GM19438 (cell line): ENCODE data around the gene DUSP15.
"Not testable (repeated sequence)": the region's sequence is repeated elsewhere in the genome, so short reads cannot be mapped to it uniquely, and the experiment has no call there.

Experiments
- ATAC-seq: cut with Tn5 transposase; IDR thresholded peaks from one replicate; pipeline ENCODE4 v1.9.1; 2021; ENCODE audit warnings: low read depth; ENCODE audit not compliant: unreplicated experiment

Gene DUSP15, protein sequence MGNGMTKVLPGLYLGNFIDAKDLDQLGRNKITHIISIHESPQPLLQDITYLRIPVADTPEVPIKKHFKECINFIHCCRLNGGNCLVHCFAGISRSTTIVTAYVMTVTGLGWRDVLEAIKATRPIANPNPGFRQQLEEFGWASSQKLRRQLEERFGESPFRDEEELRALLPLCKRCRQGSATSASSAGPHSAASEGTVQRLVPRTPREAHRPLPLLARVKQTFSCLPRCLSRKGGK

DNA sequence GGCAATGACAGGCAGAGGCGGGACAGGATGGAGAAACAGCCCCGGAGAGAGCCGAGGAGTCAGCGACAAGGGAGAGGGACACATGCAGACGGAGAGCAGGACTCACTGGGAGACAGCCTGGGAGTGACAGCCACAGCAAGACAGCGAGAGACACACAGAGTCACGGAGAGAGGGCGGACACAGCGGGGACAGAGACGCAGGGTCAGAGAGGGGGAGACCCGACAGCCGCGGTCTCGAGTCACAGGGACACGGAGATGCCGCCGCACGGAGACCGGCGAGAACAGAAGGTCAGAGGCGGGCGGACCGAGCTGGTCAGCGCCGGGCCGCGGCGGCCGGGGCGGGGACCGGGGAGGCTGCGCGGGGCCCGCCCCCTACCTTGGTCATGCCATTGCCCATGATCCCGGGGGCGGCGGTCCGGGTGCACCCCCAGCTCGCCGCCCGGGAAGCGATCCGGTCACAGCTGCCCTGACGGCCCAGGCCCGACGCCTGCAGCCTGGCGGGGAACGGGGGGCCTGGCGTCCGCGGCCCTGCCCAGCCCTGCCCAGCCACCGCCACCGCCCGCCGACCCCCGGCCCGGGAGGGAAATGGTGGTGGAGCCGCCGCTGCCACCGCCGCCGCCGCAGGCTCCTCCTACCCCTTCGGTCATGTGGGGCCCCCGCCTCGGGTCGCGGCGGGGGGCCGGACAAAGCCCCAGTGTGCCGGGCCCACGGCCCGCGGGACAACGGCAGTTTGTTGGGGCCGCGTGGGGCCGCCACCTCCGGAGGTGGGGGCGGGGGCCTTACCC, at the start of gene DUSP15, which contains the start of gene TTLL9:
DUSP15 (minus strand) TSS at position 586 of the 784 bp plus-strand sequence; CDS start at position 396, 190 bp downstream.
TTLL9 (plus strand) TSS at position 693 of the 784 bp plus-strand sequence. CDS start 493 bp downstream, outside the sequence.
- no peak for ATAC-seq

DNA sequence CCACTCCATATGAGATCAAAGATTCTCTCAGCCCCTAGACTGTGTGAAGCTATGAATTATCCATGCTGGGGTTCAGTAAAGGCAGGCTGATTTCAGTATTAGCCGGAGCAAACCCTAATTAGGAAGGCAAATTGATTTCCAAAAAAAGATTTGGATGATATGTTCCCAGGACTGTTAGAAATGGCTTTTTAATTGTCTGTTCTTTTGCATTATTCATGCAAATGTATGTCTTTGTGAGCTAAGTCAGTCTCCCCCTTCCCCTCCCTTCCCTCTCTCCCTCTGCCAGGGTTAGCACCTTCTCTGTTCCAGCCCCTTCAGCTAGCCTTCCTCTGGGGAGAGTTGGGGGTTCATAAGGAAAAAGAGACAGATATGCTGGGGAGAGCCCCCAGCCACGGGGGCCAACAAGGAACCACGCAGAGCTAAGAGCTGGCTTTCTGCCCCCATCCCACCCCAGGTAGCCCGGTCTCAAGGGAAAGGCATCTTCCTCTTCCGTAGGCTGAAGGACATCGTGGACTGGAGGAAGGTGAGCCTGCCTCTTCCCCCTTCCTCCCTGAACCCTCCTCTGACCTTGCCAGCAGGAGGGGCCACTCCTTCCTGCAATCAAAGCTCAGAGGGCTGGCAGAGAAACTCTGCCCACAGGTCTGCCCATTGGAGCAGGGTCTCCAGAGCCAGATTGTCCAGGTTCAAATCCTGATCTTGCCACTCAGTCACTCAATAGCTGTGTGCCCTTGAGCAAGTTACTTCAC, 49.3 kb upstream of the DUSP15 start:
- no peak for ATAC-seq

- ATAC-seq = no peak
Measured at GRCh38 chr20:31918466-31919105, 48.3 kb upstream of the DUSP15 start.

DNA sequence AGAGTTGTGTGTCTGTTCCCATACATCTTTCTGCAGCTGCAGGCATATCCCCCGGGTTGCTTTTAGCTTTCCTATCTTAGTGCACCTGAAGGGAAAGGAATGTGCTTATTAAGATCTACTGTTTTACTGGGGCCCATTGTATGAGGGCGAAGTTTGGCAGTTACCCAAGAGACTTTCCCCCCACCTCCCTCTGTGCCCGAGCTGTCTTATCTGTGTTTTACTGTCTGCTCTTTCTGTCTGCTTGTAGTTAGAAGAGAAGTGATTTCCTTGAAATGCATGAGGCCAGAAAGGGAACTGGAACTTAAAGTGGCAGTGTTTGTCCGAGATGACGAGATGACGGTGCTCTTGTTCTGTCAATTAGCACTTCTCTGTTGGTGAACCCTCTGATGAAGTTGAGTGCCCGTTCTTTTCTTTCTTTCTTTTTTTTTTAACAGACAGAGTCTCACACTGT, 47.7 kb upstream of the DUSP15 start:
- ATAC-seq = not testable (repeated sequence)

- ATAC-seq = no peak
Measured at GRCh38 chr20:31916708-31917107, 46.4 kb upstream of the DUSP15 start.

GRCh38 chr20:31915491-31916280, 45.4 kb upstream of the DUSP15 start:
- no peak for ATAC-seq

DNA sequence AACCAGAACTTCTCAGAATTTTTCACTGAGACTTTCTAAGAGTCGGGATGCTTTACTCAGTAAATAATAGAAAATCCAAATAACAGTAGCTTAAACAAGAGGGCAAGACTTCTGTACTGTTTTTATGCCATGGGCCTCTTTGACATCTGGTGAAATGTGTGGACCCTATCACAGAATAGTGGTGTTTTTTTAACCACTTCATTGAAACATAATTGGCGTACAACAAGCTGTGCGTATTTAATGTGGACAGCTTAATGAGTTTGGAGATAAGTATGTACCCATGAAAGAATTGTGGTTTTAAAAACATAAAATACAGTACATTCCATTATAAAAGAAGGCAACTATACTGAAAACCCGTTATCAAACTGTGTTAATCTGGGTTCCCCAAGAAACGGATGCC, 43.8 kb upstream of the DUSP15 start:
- no peak for ATAC-seq

DNA sequence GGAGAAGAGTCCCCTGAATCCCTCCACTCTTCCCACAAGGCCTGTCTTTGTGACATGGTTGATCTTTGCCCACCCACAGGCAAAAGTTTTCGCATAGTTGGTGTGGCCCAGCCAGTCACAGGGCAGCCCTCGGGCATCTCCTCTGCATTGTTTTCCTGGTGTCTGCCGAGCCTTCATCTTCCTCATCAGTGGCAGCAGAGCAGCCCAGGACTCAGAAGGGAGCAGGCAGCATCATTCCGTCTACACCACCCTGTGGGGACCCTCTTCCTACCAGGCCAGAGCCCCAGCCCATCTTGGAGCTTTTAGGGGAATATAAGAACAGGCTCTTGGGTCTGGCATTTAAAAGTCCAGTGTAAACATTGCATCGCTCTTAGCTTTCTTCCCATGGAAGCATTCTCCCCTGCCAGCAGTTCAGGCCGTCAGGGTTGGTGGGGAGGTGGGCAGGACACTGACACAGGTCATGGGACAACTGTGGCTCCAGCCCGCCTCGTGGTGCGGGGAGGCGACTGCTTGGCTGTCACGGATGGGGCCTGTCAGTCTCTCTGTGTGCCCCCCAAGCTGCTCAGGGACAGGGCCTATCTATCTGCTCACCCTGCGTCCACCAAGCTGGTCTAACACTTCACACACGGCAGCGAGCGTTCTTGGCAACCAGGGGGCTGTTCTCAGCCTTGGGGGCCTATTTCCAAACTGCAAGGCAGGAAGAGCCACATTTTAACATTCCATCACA, 43.3 kb upstream of the DUSP15 start:
- ATAC-seq = no peak

GRCh38 chr20:31910071-31910803, 39.9 kb upstream of the DUSP15 start:
- no peak for ATAC-seq

GRCh38 chr20:31909253-31910070, 39.1 kb upstream of the DUSP15 start:
- ATAC-seq = no peak

- no peak for ATAC-seq
Measured at GRCh38 chr20:31908424-31908823, 38.1 kb upstream of the DUSP15 start.

- no peak for ATAC-seq
Measured at GRCh38 chr20:31908016-31908415, 37.7 kb upstream of the DUSP15 start.

DNA sequence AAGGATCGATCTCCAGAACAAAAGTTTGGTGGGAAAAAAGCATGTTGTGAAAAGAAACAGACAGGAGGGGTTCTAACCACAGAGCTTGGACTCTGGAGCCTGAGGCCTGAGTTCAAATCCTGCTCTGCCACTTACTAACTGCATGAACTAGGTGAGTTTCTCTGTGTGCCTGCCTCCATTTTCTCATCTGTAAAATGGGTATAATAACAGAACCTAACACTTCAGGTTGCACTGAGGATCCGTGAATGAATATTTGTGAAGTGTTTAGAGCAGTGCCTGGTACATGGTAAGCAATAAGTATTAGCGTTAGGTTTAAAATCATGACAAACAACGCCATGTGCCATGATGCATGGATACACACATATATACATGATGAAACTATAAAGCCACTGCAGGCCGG, 36.7 kb upstream of the DUSP15 start:
- no peak for ATAC-seq

- ATAC-seq = no peak
Measured at GRCh38 chr20:31906001-31906400, 35.7 kb upstream of the DUSP15 start.

- ATAC-seq = no peak
Measured at GRCh38 chr20:31903627-31904386, 33.5 kb upstream of the DUSP15 start.

DNA sequence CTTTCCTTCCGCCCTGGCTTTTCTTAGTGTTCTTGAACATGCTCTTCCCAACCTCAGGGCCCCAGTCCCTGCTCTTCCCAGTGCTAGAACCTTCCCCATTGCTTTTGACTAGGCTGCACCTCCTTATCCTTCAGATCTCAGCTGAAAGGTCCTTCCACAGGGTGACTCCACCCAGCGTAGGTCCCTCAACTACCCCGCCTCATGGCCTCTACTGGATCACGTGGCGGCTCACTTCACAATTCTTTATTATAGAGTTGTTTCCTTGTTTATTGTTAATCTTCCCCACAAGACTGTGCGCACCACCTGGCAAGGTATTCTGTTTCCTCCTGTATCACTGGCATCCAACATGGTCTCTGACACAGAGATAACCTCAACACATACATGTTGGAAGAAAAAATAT, 31.3 kb upstream of the DUSP15 start:
- no peak for ATAC-seq

GRCh38 chr20:31897541-31897940, 27.2 kb upstream of the DUSP15 start:
- ATAC-seq = no peak
